HepG2 (cell line): ENCODE data around the gene LRBA. TPM values are rescaled to one million over a fixed set of nuclear protein-coding genes. Genes with fewer than 3 reads are reported as not detected.

Experiments used
- ATAC-seq: fragments of 200-7000 bp; cut with Tn5 transposase; 3 replicates; pipeline ENCODE4 v1.9.1; 2020; ENCODE audit warnings: mild to moderate bottlenecking, moderate library complexity
- BruUV-seq: library from RNA; stranded (reverse); fragments of 400-500 nt; replicated peaks from 2 replicates; lab custom pipeline; 2021; lab: Mats Ljungman, UMichigan
- CTCF ChIA-PET: fragments of 300-600 bp; formaldehyde crosslinking; extraction: SDS; loops from one replicate; lab custom pipeline; 2021; ENCODE audit warnings: low total read pairs, inconsistent platforms, low intra/inter-chr PET ratio; lab: Yijun Ruan, JAX
- POLR2A ChIA-PET: fragments of 350-600 bp; sonication (Branson Sonifier 250); formaldehyde crosslinking; loops from one replicate; lab custom pipeline; 2020; ENCODE audit warnings: antibody characterized with exemption, inconsistent platforms; lab: Yijun Ruan, JAX
- DNase-seq: peaks from one replicate; pipeline ENCODE4 v3.0.0-alpha.2; 2015; ENCODE audit warnings: low spot score
- FAIRE-seq: peaks from 3 replicates; lab custom pipeline; 2011; peaks lifted over from hg19 to GRCh38; lab: Jason Lieb, UNC
- H2AFZ ChIP-seq: one replicate; pipeline ENCODE4 v1.6.1; 2011; ENCODE audit warnings: low read length, inconsistent platforms
- H3K27ac ChIP-seq: fragments of 300-600 bp; 3 replicates; pipeline ENCODE4 v1.8.0; 2011; ENCODE audit warnings: mixed run types, mild to moderate bottlenecking, mixed read lengths, low read length, inconsistent platforms; ENCODE audit not compliant: insufficient read depth; ENCODE audit errors: extremely low read length
- H3K27me3 ChIP-seq, 2 experiments: fragments of 200-600 bp in 1 of 2; 2 replicates in 1 of 2; 3 replicates in 1 of 2; pipeline versions ENCODE4 v1.6.0 to v1.8.0; 2011; ENCODE audit warnings: low read length in 2 of 2, mild to moderate bottlenecking in 2 of 2, moderate library complexity in 2 of 2, inconsistent platforms in 1 of 2; ENCODE audit not compliant: insufficient read depth in 2 of 2, control insufficient read depth in 1 of 2
- H3K36me3 ChIP-seq, 2 experiments: fragments of 200-600 bp in 1 of 2; replicated peaks in 1 of 2; 2 replicates in 1 of 2; 3 replicates in 1 of 2; pipeline versions ENCODE4 v1.5.1 to v1.8.0; 2011; ENCODE audit warnings: low read length in 2 of 2, inconsistent platforms in 1 of 2; ENCODE audit not compliant: insufficient read depth in 2 of 2, control insufficient read depth in 1 of 2
- H3K4me1 ChIP-seq: 2 replicates; pipeline ENCODE4 v1.5.1; 2012; ENCODE audit warnings: low read length, inconsistent platforms; ENCODE audit not compliant: insufficient read depth
- H3K4me2 ChIP-seq: 2 replicates; pipeline ENCODE4 v1.6.0; 2011; ENCODE audit warnings: low read depth, low read length, inconsistent platforms
- H3K4me3 ChIP-seq, 3 experiments: fragments of 200-600 bp in 1 of 3; sonication (generic), shearing (Covaris generic) in 1 of 3; replicated peaks in 1 of 3; 2 replicates each; pipeline ENCODE4 v1.5.1; 2011 to 2016; ENCODE audit warnings: low read length in 3 of 3, inconsistent platforms in 2 of 3, low read depth in 2 of 3, mild to moderate bottlenecking in 2 of 3, control low read depth in 1 of 3, mixed read lengths in 1 of 3; ENCODE audit not compliant: insufficient read depth in 1 of 3
- H3K79me2 ChIP-seq: one replicate; pipeline ENCODE4 v1.6.1; 2011; ENCODE audit warnings: low read length, inconsistent platforms; ENCODE audit not compliant: insufficient read depth
- H3K9ac ChIP-seq: 2 replicates; pipeline ENCODE4 v1.6.0; 2011; ENCODE audit warnings: mild to moderate bottlenecking, low read depth, low read length, inconsistent platforms; ENCODE audit not compliant: insufficient read depth
- H3K9me3 ChIP-seq: 2 replicates; pipeline ENCODE4 v1.5.1; 2012; ENCODE audit warnings: mild to moderate bottlenecking, low read length
- H4K20me1 ChIP-seq: 2 replicates; pipeline ENCODE4 v1.6.0; 2011; ENCODE audit warnings: inconsistent platforms, mild to moderate bottlenecking, low read length, moderate library complexity; ENCODE audit not compliant: insufficient read depth
- ARID4A ChIP-seq: sonication (generic); formaldehyde crosslinking; IDR thresholded peaks from 2 replicates; pipeline ENCODE4 v1.5.0; 2020; ENCODE audit warnings: mild to moderate bottlenecking, missing genetic modification reagents, borderline replicate concordance
- EHMT2 ChIP-seq: fragments of 200-600 bp; sonication (generic); IDR thresholded peaks from 2 replicates; pipeline ENCODE4 v1.7.0; 2017; ENCODE audit warnings: antibody characterized with exemption, low read depth, low read length, borderline replicate concordance
- IKZF1 ChIP-seq: fragments of 450-650 bp; IDR thresholded peaks from 2 replicates; pipeline ENCODE4 v1.7.1; 2016
- MZF1 ChIP-seq: sonication (generic); formaldehyde crosslinking; IDR thresholded peaks from 2 replicates; pipeline ENCODE4 v1.8.1; 2023; ENCODE audit warnings: mild to moderate bottlenecking, missing genetic modification reagents, borderline replicate concordance
- in situ Hi-C: cut with HindIII; loops from 2 replicates; pipeline ENCODE4 v1.10.0; 2017; ENCODE audit warnings: low pct_unique_long_range_greater_than_20kb; ENCODE audit not compliant: extremely low pct_ligation_motif_present
- intact Hi-C: fragments of 100-400 bp; cut with micrococcal nuclease; formaldehyde crosslinking; loops from one replicate; pipeline ENCODE4 v1.10.0; 2022; ENCODE audit not compliant: unreplicated experiment
- polyA plus RNA-seq, 8 experiments: library from polyadenylated mRNA; depleted of rRNA in 3 of 8; stranded (reverse) in 7 of 8; unstranded in 1 of 8; fragments of >200 nt; fragmentation: Illumina TruSeq in 4 of 8; extraction: Trizol in 4 of 8; gene quantifications; 2 replicates each; pipeline versions ENCODE4 v1.2.1 to v1.2.3, GENCODE V29; 2011 to 2016; ENCODE audit warnings: low read depth in 4 of 8, missing spikeins in 1 of 8, mixed read lengths in 1 of 8; ENCODE audit not compliant: insufficient read depth in 1 of 8
- total RNA-seq, 5 experiments: library from RNA; depleted of rRNA; stranded (reverse); fragments of >200 nt; fragmentation: Illumina TruSeq; extraction: Trizol; gene quantifications; 2 replicates each; pipeline ENCODE4 v1.2.3, GENCODE V29; 2016; ENCODE audit warnings: low read depth in 1 of 5
- TF ChIP-seq, protein P1 (sequence below): sonication (generic); formaldehyde crosslinking; IDR thresholded peaks from 2 replicates; pipeline ENCODE4 v1.5.1; 2020; ENCODE audit warnings: mild to moderate bottlenecking, missing genetic modification reagents, borderline replicate concordance
- TF ChIP-seq, protein P2 (sequence below), 2 experiments: fragments of 450-650 bp in 1 of 2; sonication (generic) in 1 of 2; formaldehyde crosslinking in 1 of 2; IDR thresholded peaks; 2 replicates each; pipeline versions ENCODE4 v1.6.1 to v1.8.0; 2016 to 2022; ENCODE audit warnings: antibody characterized with exemption in 1 of 2, mild to moderate bottlenecking in 1 of 2, missing genetic modification reagents in 1 of 2

LRBA gene
- total and polyA plus RNA-seq, 2 of the 13 experiments (the other 11 are each of a cell fraction or from before 2014, with no cell fraction given): 21.0 to 37.2 TPM

- no peaks in the 10 kb centered on the region for H4K20me1 ChIP-seq
- TF ChIP-seq, protein P1, sequence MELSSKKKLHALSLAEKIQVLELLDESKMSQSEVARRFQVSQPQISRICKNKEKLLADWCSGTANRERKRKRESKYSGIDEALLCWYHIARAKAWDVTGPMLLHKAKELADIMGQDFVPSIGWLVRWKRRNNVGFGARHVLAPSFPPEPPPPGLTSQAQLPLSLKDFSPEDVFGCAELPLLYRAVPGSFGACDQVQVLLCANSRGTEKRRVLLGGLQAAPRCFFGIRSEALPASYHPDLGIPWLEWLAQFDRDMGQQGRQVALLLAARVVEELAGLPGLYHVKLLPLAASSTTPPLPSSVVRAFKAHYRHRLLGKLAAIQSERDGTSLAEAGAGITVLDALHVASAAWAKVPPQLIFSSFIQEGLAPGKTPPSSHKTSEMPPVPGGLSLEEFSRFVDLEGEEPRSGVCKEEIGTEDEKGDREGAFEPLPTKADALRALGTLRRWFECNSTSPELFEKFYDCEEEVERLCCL: no peak
- no peak for TF ChIP-seq IKZF1
- TF ChIP-seq EHMT2: no peak
- no peak for TF ChIP-seq MZF1 (CRISPR knock-in tag)
- no peak for TF ChIP-seq ARID4A
- TF ChIP-seq, protein P2, sequence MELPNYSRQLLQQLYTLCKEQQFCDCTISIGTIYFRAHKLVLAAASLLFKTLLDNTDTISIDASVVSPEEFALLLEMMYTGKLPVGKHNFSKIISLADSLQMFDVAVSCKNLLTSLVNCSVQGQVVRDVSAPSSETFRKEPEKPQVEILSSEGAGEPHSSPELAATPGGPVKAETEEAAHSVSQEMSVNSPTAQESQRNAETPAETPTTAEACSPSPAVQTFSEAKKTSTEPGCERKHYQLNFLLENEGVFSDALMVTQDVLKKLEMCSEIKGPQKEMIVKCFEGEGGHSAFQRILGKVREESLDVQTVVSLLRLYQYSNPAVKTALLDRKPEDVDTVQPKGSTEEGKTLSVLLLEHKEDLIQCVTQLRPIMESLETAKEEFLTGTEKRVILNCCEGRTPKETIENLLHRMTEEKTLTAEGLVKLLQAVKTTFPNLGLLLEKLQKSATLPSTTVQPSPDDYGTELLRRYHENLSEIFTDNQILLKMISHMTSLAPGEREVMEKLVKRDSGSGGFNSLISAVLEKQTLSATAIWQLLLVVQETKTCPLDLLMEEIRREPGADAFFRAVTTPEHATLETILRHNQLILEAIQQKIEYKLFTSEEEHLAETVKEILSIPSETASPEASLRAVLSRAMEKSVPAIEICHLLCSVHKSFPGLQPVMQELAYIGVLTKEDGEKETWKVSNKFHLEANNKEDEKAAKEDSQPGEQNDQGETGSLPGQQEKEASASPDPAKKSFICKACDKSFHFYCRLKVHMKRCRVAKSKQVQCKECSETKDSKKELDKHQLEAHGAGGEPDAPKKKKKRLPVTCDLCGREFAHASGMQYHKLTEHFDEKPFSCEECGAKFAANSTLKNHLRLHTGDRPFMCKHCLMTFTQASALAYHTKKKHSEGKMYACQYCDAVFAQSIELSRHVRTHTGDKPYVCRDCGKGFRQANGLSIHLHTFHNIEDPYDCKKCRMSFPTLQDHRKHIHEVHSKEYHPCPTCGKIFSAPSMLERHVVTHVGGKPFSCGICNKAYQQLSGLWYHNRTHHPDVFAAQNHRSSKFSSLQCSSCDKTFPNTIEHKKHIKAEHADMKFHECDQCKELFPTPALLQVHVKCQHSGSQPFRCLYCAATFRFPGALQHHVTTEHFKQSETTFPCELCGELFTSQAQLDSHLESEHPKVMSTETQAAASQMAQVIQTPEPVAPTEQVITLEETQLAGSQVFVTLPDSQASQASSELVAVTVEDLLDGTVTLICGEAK (IDR thresholded peaks at IDR 0.05): no peak
- TF ChIP-seq, protein P2 (CRISPR knock-in tag; IDR thresholded peaks at IDR 0.05): no peak
- no peaks in the 10 kb centered on the region for H3K4me1 ChIP-seq
- H3K9me3 ChIP-seq: no peaks in the 10 kb centered on the region
- no peaks in the 10 kb centered on the region for H3K36me3 ChIP-seq
- no peak overlapping the region for H2AFZ ChIP-seq
- no peak overlapping the region for H3K4me3 ChIP-seq
- intact Hi-C loops (no loop called here), in situ Hi-C loops (no loop called here)
- DNase-seq (no peak), FAIRE-seq (no peak), ATAC-seq (no peak)
- ChIA-PET CTCF (no interaction called here), POLR2A (no interaction called here)
- H3K79me2 ChIP-seq: no peaks in the 10 kb centered on the region
- H3K27ac ChIP-seq: no peak overlapping the region
- no peak overlapping the region for H3K4me2 ChIP-seq
- no TSS peak for BruUV-seq
- no peak overlapping the region for H3K9ac ChIP-seq
- H3K27me3 ChIP-seq: no peaks in the 10 kb centered on the region
Measured at GRCh38 chr4:150501983-150502382, 513.1 kb downstream of the LRBA start.
